Kasumi-1 (cell line): ENCODE measurements around the gene MYL9.
"Not testable (repeated sequence)": the region's sequence is repeated elsewhere in the genome, so short reads cannot be mapped to it uniquely, and the experiment has no call there.

ENCODE experiments used
- DNase-seq, 2 experiments: peaks; one replicate each; lab custom pipeline; 2025; lab: John Stamatoyannopoulos, UW

MYL9 gene

GRCh38 chr20:36541227-36541767 is at the start of gene MYL9:
MYL9 (plus strand) TSS chr20:36541519; CDS start chr20:36544885, 3,366 bp downstream.
- DNase-seq = no peak

DNA sequence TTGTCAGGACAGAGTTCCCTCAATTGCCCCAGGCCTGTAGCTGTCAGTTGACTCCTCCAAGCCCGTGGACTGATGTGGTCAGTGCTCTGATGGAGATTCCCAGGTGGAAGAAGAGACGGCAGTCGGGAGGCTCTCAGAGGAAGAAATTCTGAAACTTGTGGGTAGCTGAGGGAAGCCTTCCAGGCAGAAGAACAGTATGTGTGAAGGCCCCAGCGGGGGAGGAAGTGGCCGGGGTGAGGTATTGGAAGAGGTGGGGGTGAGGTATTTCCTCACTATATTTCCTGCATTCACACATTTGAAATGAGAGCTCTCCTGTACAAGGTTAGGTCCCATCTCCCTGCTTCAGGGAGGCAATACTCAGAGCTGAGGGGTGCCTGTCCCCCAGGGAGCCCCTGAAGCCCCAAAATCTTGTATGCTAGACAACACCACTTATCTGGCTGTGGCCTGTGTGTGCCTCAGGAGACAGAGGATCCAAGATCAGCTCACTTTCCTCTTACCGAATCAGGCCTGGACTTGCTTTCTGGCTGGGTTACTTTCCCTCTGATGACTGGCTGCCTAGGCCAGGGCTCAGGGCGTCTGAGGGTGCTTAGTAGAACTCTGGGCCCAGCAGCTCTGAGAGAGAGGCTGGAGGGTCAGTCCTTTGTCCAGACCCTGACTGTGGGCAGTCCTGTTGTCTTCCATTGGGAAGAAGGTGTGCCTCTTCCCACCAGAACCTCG is 49.3 kb upstream of the MYL9 start:
- DNase-seq = peak; percentile 62 to 65

GRCh38 chr20:36493051-36493800 is 48.1 kb upstream of the MYL9 start:
- no peak for DNase-seq

DNA sequence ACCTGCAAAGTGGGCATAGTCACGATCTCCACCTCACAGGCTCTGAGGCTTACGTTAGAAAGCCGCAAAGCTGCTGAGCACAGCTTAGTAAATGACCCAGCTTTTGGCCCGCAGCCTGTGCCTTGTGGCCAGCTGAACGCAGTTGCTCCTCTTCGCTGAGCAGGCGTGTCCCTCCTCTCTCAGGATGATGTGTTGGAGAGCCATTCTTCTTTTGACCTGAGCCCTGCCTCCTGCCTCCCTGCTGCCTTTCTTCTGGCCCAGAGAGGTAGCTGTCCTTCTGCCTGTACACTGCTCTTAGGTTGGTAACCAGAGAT is 47.6 kb upstream of the MYL9 start:
- DNase-seq = no peak

DNA sequence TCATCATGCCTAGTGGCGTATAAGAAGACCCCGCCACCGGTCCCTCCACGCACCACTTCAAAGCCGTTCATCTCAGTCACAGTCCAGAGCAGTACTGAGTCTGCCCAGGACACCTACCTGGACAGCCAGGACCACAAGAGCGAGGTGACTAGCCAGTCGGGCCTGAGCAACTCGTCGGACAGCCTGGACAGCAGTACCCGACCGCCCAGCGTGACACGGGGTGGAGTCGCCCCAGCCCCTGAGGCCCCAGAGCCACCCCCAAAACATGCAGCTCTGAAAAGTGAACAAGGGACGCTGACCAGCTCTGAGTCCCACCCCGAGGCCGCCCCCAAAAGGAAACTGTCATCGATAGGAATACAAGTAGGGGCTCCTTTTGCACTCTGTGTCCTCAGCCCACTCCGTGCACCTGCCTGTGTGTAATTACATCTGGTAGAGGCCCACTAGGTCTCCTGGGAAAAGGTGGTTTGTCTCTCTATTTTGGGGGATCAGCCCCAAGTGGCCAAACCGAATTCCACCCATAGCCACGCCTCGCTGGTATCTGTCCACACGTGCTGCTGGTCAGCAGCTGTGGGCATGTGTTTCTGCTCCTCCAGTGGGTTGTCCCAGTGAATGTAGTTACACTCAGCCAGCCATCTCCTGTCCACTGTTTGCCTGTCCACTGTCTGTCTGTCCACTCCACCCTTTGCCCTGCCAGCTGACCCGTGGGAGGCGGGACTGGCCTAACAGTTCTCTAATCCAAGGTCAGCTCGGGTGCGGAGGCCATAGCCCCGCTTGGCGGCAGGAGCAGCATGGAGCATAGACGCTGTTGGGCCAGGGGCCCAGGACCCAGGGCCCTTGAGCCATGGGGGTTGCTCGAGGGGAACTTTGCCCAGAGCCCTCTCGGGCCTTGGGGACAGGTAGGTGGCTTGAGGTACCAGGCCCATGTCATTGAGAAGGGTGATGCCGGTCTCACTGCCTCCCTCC is 44.3 kb upstream of the MYL9 start:
- DNase-seq = no peak

DNA sequence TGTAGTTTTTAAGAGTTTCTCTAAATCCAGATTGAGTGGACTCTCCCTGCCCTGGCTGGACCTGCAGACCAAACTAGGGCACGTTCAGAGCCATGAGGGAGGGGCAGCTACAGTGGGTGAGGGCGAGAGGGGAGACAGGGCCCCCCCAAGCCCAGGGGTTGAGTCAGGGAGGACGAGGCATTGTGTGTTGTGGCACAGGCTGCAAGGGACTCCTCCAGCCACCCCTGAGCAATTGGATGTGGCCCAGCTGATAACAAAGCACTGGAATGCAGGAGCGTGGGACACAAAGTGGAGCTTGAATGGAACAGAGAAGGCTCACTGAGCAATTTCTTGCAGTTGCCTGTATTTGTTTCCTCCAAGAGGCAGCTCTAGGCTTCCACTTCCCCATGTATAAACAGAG is 43.5 kb upstream of the MYL9 start:
- DNase-seq = no peak

DNA sequence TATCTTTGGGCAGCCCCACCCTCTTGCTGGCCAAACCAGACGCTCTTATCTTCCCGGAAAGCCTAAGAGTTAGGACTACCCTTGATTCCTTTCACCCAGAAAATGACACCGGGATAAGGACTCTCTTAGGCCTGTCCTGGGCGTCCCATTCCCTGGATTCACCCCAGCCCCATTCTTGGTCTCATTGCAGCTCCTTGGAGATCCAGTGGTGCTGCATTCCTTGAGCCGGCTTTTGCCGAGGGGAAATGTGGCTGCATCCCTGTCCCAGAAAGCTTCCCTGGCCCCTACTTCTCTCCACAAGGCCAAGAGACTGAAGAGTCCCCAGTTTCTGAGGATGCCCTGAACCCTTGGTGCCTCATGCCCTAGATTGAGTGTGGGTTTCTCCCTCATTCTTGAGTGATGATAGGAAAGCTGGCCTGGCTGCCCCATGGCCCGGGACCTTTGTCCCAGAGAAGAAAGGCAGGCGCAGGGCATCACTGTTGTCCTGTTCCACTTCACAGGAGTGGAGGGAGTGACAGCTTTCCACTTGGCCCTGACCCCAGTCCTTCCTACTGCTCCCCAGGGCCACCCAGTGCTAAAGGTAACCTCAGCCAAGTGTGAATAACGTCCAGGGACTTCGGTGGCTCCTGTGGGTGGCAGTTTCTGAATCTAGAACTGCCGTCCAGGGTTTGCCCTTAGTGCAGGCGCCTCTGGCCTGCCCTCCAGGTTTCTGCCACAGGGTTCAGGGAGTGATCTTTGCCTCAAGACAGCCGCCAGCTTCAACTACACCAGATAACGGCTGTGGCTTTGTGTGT is 42.7 kb upstream of the MYL9 start:
- DNase-seq = no peak

DNA sequence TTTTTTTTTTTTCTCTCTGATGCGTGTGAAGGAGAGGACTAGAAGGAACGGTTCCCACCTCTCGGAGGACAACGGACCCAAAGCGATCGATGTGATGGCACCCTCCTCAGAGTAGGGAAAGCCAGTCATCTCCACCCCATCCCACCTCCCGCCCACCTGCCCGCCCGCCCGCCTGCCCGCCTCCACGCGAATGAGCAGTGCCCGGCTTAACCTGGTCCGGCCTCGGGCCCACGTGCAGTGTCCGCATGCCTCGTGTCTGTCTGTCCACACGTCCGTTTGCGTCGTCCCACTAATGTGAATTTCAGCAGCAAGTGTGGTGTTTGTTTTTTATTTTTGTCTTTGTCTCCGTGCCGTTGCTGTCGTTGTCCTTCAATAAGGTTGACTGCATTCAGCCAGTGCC is 42.1 kb upstream of the MYL9 start:
- no peak for DNase-seq

DNA sequence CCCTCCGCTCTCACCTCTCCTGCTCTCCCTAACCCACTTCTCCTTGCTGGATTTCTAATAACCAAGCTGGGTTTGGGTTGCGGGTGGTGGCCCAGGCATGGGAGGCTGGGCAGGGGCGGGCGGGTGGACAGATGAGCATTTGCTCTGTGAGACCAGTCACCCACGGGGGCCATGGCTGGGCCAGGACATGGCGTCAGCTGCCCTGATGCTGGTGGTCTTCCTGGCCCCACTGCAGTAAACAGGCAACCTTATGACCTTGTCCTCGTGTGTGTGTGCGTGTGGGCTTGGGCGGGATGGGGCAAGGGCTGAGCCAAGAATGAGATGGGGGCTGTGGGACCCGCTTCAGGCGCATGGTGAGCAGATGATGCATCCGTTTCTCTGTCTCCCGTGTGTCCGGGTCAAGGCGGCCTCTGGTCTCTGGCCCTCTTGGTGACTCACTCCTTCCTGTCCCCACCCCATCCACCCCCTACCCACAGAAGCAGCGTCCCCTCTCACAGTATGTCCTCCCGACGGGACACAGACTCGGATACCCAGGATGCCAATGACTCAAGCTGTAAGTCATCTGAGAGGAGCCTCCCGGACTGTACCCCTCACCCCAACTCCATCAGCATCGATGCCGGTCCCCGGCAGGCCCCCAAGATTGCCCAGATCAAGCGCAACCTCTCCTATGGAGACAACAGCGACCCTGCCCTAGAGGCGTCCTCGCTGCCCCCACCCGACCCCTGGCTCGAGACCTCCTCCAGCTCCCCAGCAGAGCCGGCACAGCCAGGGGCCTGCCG is 41.4 kb upstream of the MYL9 start:
- DNase-seq = no peak

DNA sequence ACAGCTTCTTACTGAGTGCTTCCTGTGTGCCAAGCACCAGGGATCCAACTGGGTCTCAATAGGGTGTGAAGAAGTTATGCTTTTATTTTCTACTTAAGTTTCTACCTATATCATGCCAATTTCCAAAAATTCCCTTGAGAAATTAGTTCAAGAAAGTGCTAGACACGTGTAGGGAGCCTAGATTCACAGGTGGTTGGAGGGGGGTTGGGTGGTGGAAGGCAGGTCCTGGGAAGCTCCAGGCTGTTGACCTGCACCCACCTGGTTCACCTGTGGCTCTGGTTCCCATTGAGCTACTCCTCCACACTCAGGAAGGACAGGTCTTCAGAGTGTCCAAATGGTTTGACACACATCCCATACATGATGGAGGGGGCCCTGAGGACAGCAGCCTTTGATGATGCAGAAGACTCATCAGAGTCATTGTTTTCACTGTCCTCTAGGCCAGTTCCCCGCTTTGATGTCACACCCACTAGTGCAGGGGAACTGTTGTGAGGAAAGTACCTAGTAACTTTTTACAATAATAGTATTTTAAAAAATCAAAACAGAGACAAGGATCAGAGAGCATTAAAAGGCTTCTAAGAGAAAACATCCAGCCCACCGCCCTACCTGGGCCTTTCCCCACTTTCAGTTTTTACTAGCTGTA is 39.8 kb upstream of the MYL9 start:
- DNase-seq = no peak

DNA sequence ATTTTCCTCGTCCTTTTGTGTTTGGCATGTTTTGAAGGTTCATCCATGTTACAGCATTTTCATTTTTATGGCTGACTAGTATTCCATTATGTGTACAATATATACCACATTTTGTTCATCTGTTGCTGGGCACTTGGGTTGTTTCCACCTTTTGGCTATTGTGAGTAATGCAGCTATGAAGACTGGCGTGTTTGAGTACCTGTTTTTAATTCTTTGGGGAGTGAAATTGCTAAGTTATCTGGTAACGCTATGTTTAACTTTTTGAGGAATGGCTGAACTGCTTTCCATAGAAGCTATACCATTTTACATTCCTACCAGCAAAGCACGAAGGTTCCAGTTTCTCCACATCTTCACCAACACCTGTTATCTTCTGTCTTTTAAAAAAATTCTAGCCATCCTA is 37.0 kb upstream of the MYL9 start:
- DNase-seq = no peak

DNA sequence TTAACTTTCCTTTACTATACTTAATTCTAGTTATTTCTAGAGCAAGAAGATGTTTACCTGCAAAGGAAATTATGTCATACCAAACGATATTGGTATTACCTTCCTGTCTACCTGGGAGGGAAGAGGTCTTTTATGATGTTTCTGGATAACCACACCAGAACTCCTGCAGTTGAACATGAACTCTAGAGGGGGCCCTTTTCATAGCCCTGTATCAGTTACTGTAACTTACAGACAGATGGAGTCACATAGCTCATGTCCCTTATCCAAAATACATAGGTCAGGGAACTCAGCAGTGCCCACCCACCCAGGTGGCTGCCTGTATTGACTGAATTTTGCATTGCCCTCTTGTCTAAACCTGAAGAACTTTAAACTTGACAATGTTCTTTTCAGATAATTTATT is 35.1 kb upstream of the MYL9 start:
- peak; percentile 48 to 69 for DNase-seq

- DNase-seq = no peak
Observed at GRCh38 chr20:36507746-36508145, 33.6 kb upstream of the MYL9 start.

DNA sequence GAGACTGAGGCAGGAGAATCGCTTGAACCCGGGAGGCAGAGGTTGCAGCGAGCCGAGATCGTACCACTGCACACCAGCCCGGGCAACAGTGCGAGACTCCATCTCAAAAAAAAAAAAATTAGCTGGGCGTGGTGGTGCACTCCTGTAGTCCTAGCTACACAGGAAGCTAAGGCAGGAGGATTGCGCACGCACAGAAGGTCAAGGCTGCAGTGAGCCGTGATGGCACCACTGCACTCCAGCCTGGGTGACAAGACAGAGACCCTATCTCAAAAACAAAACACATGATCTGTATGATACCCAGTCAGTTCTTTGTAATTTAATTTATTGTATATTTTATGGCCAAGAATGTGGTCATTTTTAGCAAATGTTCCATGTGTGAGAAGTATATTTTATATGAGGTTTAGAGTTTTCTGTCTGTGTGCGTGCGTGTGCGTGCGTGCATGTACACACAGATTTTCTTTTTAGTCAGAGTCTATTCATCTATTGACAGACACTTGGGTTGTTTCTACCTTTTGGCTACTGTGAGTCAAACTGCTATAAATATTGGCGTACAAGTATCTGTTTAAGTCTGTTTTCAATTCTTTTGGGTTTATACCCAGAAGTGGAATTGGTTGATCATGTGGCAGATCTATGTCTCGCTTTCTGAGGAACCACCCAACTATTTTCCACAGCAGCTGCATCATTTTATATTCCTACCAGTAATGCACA is 22.2 kb upstream of the MYL9 start:
- DNase-seq = no peak

GRCh38 chr20:36519944-36520343 is 21.4 kb upstream of the MYL9 start:
- DNase-seq = no peak

DNA sequence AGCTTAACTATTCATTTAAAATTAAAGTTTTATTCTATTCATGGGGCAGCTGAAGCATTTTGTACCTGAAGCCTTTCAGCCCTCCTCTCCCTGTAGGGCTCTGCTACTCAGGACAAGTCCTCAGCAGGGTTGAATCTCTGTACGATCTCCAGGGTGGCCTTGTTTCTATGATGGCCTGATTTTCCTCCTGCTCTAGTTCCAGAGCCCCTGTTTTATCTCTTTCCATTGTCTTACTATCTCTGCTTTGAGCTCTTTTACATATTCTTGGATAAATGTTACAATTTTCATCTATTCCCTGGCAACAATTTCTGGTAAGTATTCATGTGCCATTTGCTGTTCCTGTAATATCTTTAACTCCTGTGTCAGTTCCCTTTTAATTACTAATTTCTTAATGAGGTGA is 19.8 kb upstream of the MYL9 start:
- no peak for DNase-seq

DNA sequence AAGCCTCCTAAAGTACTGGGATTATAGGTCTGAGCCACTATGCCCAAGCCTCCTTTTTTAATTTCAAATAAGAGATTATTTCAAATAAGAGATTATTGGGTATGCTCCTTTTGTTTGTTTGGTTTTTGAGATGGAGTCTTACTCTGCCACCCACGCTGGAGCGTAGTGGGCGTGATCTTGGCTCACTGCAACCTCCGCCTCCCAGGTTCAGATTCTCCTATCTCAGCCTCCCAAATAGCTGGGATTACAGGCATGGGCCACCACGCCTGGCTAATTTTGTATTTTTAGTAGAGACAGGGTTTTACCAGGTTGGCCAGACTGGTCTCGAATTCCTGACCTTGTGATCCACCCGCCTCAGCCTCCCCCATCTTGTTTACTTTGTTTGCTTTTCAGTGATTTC is 18.9 kb upstream of the MYL9 start:
- not testable (repeated sequence) for DNase-seq

- no peak for DNase-seq
Observed at GRCh38 chr20:36523341-36523740, 18.0 kb upstream of the MYL9 start.

DNA sequence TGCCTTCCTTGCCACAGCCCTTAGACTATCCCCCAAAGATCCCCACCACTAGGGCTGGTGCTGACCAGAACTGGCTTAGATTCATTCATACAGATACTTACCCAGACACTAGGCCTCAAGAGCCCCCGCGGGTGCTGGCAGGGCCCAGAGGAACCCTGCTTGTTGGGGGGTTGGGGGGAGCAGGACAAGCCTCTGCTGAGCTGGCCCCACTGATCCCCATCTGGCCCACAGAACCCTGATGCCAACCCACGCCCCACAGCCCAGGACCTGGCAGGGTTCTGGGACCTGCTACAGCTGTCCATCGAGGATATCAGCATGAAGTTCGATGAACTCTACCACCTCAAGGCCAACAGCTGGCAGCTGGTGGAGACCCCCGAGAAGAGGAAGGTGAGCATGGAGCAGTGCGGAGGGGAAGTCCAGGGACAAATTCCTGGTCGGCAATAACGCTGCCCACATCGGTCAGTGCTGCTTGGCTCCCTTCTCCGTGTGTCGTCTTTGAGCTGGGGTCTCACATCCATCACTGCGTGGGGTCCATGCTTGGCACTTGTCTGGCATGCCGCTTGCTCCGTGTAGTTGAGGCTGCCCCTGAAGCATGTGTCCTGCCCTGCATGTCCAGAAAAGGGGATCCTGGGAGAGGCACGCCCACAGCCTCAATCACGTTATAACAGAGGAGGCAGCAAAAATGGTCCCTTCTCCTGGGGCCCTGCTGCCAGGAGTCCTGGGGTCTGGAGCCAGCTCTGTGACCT is 15.5 kb upstream of the MYL9 start:
- no peak for DNase-seq
